Measurements from ENCODE around the gene SYMPK. TPM values are rescaled to one million over a fixed set of nuclear protein-coding genes. Genes with fewer than 3 reads are reported as not detected.
A peak's percentile ranks its signal among the peaks of the same experiment; 100 is the strongest.

Gene SYMPK
- total RNA-seq, 4 donors from 2014 or later, result 31.0 to 89.0 (median 57.4) TPM

- 0 to 1% methylated on average over 40 to 69 of the region's 107 CpGs for WGBS, 2 donors
- H3K4me1 ChIP-seq, result peaks cover 0 to 51% (median 23%) of the 10 kb centered on the region in 4 donors
- H3K36me3 ChIP-seq, result peaks cover 0 to 32% (median 0%) of the 10 kb centered on the region in 3 donors
- no peaks in the 10 kb centered on the region for H3K27me3 ChIP-seq
- peak within 1 kb of the TSS; percentile 46 to 96 (median 80) for H3K4me3 ChIP-seq
- peak; percentile 47 to 88 for TF ChIP-seq EP300 (IDR thresholded peaks at IDR 0.05)
- TF ChIP-seq, protein P1, sequence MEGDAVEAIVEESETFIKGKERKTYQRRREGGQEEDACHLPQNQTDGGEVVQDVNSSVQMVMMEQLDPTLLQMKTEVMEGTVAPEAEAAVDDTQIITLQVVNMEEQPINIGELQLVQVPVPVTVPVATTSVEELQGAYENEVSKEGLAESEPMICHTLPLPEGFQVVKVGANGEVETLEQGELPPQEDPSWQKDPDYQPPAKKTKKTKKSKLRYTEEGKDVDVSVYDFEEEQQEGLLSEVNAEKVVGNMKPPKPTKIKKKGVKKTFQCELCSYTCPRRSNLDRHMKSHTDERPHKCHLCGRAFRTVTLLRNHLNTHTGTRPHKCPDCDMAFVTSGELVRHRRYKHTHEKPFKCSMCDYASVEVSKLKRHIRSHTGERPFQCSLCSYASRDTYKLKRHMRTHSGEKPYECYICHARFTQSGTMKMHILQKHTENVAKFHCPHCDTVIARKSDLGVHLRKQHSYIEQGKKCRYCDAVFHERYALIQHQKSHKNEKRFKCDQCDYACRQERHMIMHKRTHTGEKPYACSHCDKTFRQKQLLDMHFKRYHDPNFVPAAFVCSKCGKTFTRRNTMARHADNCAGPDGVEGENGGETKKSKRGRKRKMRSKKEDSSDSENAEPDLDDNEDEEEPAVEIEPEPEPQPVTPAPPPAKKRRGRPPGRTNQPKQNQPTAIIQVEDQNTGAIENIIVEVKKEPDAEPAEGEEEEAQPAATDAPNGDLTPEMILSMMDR (IDR thresholded peaks at IDR 0.05), result peak in 3 of 5 experiments; percentile 9 to 57 (median 15)
- TF ChIP-seq POLR2A (IDR thresholded peaks at IDR 0.05), result peak; percentile 33 to 86
- H3K27ac ChIP-seq, result peak within 1 kb of the TSS; percentile 72 to 93 (median 84)
- peak; percentile 89 to 95 for DNase-seq (ENCODE audit: low spot score in 2 of 2)
- no peaks in the 10 kb centered on the region for H3K9me3 ChIP-seq
These were observed 22.8 kb upstream of the SYMPK start, which contains the start of gene IRF2BP1 for GRCh38 chr19:45885556-45886426. Gene IRF2BP1 (minus strand): TSS chr19:45886141. CDS start chr19:45885774, 367 bp downstream.

DNA sequence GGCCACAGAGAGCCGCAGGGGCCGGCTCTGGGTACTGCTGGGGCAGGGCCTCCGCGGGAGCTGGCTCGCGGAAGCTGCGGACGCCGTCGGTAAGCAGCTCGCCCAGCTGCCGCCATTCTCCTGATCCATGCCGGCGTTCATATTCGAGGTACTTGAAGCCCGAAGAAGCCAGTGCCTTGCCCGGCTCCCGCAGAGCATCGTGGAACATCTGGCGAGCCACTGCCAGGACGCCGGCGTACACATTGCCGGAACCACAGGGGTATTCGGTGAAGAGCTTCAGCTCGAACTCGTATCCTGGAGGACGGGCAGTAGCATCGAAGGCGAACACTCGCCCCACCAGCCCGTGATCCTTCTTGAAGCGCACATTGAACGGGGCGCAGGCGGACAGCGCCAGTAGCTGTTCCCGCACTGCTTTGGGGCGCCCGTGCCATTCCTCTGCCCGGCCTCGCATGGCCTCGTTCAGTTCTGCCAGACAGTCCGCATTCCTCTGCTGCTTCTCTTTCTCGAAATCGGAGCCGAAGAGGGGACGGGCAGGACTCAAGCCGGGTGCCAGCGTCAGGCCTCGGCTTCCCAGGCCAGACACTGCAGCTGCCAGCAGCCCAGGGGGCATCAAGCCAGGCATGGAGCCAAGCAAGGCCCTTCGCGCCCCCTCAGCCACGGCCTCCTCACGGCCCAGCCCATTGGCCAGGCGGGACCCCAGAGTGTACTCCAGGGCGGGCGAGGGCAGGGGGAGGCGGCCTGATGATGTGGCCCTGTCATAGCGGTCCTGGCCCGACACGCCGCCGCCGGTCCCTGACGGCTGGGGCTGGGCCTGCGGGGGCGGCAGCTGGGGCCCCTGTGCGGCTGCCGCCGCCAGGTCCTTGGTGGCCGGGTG, 22.0 kb upstream of the SYMPK start:
- Histone ChIP-seq H3K4me1 (peaks cover 0 to 51% (median 23%) of the 10 kb centered on the region in 4 donors), H3K27me3 (no peaks in the 10 kb centered on the region), H3K36me3 (peaks cover 0 to 23% (median 0%) of the 10 kb centered on the region in 3 donors), H3K4me3 (peak overlapping the region; percentile 46 to 96 (median 80)), H3K27ac (peak overlapping the region; percentile 72 to 93 (median 84)), H3K9me3 (no peaks in the 10 kb centered on the region)
- TF ChIP-seq POLR2A (IDR thresholded peaks at IDR 0.05) (no peak), EP300 (IDR thresholded peaks at IDR 0.05) (no peak)
- TF ChIP-seq, protein P1 (IDR thresholded peaks at IDR 0.05), result no peak
- 49 to 70% methylated on average over 36 to 54 of the region's 72 CpGs for WGBS, 2 donors
- no peak for DNase-seq (ENCODE audit: low spot score in 2 of 2)

DNA sequence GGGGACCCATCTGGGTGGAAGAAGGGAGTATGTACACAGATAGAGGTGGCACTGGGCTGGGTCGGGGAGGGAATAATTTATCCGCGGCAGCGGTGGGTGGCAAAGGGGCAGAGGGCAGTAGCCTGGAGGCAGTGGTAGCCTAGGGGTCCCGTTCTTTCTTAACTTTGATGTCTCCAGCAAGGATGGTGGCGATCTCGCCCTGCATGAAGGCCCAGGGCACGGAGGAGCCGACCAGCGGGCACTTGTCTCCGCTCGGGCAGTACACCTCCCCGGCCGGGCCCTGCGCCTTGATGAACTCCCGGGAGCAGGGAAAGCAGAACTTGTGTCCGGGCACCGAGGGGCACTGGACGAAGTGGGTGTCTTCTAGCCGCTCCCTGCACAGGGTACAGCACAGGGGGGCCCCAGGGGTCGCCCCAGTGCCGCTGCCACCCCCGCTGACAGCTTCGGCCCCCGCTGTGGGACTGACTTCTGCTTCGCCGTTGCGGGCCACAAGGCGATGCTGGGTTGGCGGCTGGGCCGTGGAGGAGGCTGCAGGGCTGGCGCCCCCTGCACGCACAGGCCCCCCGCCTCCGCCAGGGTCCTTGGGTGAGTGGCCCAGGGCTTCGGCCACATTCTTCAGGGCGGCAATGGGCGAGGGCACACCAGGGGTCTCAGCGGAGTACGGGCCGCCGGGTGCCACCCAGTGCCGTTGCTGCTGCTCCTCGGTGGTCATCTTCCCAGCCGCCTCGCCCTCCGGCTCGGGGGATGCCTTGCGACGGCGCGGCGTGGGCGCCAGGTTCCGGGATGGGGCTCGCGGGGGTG, 21.1 kb upstream of the SYMPK start:
- WGBS, 2 donors, result 84 to 88% methylated on average over 22 to 51 of the region's 57 CpGs
- Histone ChIP-seq H3K36me3 (peaks cover 0 to 23% (median 0%) of the 10 kb centered on the region in 3 donors), H3K27me3 (no peaks in the 10 kb centered on the region), H3K4me1 (peaks cover 0 to 51% (median 23%) of the 10 kb centered on the region in 4 donors), H3K27ac (no peak overlapping the region), H3K4me3 (peak overlapping the region in 1 of 4 donors; percentile 96), H3K9me3 (no peaks in the 10 kb centered on the region)
- no peak for DNase-seq (ENCODE audit: low spot score in 2 of 2)
- TF ChIP-seq EP300 (IDR thresholded peaks at IDR 0.05) (no peak), POLR2A (IDR thresholded peaks at IDR 0.05) (no peak)
- TF ChIP-seq, protein P1 (IDR thresholded peaks at IDR 0.05), result no peak

DNA sequence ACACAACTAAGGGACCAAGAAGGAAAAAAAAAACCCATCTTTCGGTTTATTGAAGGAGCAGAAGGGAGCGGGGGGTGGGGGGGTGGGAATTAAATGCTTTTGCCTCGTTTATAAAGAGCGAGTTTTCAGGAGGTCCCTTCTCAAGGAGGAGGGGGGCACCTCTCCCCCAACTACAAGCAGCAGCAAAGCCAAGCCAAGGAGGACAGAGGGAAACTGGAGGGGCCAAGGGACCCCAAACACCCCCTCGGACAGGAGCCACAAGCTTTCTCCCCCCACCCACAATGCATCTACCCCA, 20.6 kb upstream of the SYMPK start:
- Histone ChIP-seq H3K4me3 (peak overlapping the region in 1 of 4 donors; percentile 96), H3K27ac (no peak overlapping the region), H3K27me3 (no peaks in the 10 kb centered on the region), H3K36me3 (peaks cover 0 to 23% (median 0%) of the 10 kb centered on the region in 3 donors), H3K4me1 (peaks cover 0 to 51% (median 23%) of the 10 kb centered on the region in 4 donors), H3K9me3 (no peaks in the 10 kb centered on the region)
- no peak for DNase-seq (ENCODE audit: low spot score in 2 of 2)
- 25 to 43% methylated on average over 5 of the region's 5 CpGs for WGBS, 2 donors
- TF ChIP-seq, protein P1 (IDR thresholded peaks at IDR 0.05), result peak in 1 of 5 experiments; percentile 23
- TF ChIP-seq EP300 (IDR thresholded peaks at IDR 0.05) (no peak), POLR2A (IDR thresholded peaks at IDR 0.05) (no peak)
